Measurements from ENCODE around the gene SLC24A5.

DNA sequence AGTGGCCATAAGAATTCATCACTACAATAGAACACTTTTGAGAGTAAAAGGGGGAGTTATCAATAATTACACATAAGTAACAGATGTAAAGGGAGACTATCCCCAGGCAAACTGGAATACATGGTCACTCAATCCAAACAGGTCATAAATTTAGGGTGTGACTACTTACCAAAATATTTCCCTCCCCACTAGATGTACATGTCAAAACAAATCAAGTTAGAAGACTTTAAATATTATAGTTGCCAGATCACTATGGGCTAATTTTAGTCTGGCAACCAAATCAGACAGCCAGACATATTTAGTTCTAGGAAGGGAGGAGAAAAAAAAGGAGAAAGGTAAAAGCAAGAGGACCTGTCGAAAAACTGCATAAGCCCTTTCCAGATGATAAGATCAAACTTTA is 23.1 kb downstream of the SLC24A5 start:
- TF ChIP-seq, protein P1, sequence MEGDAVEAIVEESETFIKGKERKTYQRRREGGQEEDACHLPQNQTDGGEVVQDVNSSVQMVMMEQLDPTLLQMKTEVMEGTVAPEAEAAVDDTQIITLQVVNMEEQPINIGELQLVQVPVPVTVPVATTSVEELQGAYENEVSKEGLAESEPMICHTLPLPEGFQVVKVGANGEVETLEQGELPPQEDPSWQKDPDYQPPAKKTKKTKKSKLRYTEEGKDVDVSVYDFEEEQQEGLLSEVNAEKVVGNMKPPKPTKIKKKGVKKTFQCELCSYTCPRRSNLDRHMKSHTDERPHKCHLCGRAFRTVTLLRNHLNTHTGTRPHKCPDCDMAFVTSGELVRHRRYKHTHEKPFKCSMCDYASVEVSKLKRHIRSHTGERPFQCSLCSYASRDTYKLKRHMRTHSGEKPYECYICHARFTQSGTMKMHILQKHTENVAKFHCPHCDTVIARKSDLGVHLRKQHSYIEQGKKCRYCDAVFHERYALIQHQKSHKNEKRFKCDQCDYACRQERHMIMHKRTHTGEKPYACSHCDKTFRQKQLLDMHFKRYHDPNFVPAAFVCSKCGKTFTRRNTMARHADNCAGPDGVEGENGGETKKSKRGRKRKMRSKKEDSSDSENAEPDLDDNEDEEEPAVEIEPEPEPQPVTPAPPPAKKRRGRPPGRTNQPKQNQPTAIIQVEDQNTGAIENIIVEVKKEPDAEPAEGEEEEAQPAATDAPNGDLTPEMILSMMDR (IDR thresholded peaks at IDR 0.05; ENCODE audit: insufficient read depth, low read length), result no peak
- no peak for TF ChIP-seq POLR2AphosphoS5 (IDR thresholded peaks at IDR 0.05; ENCODE audit: low read depth)

Data from HL-60 (cell line).